ENCODE results near the gene TMEM239. TPM values are rescaled to one million over a fixed set of nuclear protein-coding genes. Genes with fewer than 3 reads are reported as not detected.

Gene TMEM239
- total RNA-seq, 2 donors from 2014 or later, result not detected

- intact Hi-C loops (cut with DNase I), result no loop called here
- 5 to 17% methylated on average over 11 to 29 of the region's 33 CpGs for WGBS, 2 donors
- peak; percentile 45 to 50 (median 50) for DNase-seq
Measured at GRCh38 chr20:2840967-2841531, 24.9 kb downstream of the TMEM239 start.

GRCh38 chr20:2845607-2846006, 29.4 kb downstream of the TMEM239 start:
- no peak for DNase-seq
- no peak for ATAC-seq
- TF ChIP-seq POLR2A (IDR thresholded peaks at IDR 0.05), result no peak
- TF ChIP-seq, protein P1, sequence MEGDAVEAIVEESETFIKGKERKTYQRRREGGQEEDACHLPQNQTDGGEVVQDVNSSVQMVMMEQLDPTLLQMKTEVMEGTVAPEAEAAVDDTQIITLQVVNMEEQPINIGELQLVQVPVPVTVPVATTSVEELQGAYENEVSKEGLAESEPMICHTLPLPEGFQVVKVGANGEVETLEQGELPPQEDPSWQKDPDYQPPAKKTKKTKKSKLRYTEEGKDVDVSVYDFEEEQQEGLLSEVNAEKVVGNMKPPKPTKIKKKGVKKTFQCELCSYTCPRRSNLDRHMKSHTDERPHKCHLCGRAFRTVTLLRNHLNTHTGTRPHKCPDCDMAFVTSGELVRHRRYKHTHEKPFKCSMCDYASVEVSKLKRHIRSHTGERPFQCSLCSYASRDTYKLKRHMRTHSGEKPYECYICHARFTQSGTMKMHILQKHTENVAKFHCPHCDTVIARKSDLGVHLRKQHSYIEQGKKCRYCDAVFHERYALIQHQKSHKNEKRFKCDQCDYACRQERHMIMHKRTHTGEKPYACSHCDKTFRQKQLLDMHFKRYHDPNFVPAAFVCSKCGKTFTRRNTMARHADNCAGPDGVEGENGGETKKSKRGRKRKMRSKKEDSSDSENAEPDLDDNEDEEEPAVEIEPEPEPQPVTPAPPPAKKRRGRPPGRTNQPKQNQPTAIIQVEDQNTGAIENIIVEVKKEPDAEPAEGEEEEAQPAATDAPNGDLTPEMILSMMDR (IDR thresholded peaks at IDR 0.05), result no peak
- Histone ChIP-seq H3K4me1 (peaks cover 7% of the 10 kb centered on the region), H3K27me3 (no peaks in the 10 kb centered on the region), H3K4me3 (no peak overlapping the region), H3K9me3 (no peaks in the 10 kb centered on the region), H3K27ac (no peak overlapping the region), H3K36me3 (replicated peaks in 1 of 2; ENCODE audit: insufficient read depth in 1 of 2, low read depth in 2 of 2) (no peaks in the 10 kb centered on the region)
- WGBS, 2 donors, result 85% methylated on average over 2 of the region's 2 CpGs
- intact Hi-C loops (cut with DNase I), result no loop called here

More at GRCh38 chr20:2840967-2841531, 24.9 kb downstream of the TMEM239 start:
- no peak for TF ChIP-seq POLR2A (IDR thresholded peaks at IDR 0.05)
- TF ChIP-seq, protein P1 (IDR thresholded peaks at IDR 0.05), result no peak
- Histone ChIP-seq H3K4me1 (peaks cover 21% of the 10 kb centered on the region), H3K9me3 (no peaks in the 10 kb centered on the region), H3K4me3 (peak overlapping the region; percentile 92 to 97), H3K27me3 (no peaks in the 10 kb centered on the region), H3K27ac (peak overlapping the region; percentile 45 to 93 (median 87)), H3K36me3 (replicated peaks in 1 of 2; ENCODE audit: insufficient read depth in 1 of 2, low read depth in 2 of 2) (no peaks in the 10 kb centered on the region)
- ATAC-seq, result peak; percentile 30

- Histone ChIP-seq H3K4me3 (no peak overlapping the region), H3K4me1 (peaks cover 3% of the 10 kb centered on the region), H3K36me3 (replicated peaks in 1 of 2; ENCODE audit: insufficient read depth in 1 of 2, low read depth in 2 of 2) (no peaks in the 10 kb centered on the region), H3K9me3 (no peaks in the 10 kb centered on the region), H3K27ac (no peak overlapping the region), H3K27me3 (no peaks in the 10 kb centered on the region)
- TF ChIP-seq, protein P1 (IDR thresholded peaks at IDR 0.05), result no peak
- TF ChIP-seq POLR2A (IDR thresholded peaks at IDR 0.05), result no peak
- ATAC-seq, result no peak
- intact Hi-C loops (cut with DNase I), result no loop called here
- 84 to 90% methylated on average over 5 of the region's 5 CpGs for WGBS, 2 donors
- DNase-seq, result no peak
Measured at GRCh38 chr20:2846698-2847097, 30.5 kb downstream of the TMEM239 start.

DNA sequence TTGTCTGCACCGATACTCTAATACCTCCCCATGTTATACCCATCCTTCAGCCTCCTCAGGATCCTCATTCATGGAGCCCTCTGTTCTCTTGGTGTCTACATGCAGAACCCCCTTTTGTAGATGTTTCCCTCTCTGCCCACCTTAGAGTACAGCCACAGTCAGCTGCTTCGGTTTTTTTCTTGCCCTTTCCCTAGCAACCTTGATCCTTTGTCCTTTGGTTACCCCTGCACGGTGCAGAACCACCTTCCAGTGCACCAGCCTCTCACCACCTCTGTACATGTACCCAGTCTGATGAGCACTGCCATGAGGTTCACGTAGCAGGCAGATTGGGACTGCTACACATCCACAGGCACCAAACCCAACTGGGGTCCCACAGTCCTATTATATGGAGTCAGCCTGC, 31.6 kb downstream of the TMEM239 start:
- 87% methylated on average over 4 of the region's 4 CpGs for WGBS, 2 donors
- H3K4me1 ChIP-seq, result no peaks in the 10 kb centered on the region
- no peak overlapping the region for H3K4me3 ChIP-seq
- intact Hi-C loops (cut with DNase I), result no loop called here
- ATAC-seq (no peak), DNase-seq (no peak)
- no peak overlapping the region for H3K27ac ChIP-seq
- H3K27me3 ChIP-seq, result no peaks in the 10 kb centered on the region
- H3K9me3 ChIP-seq, result no peaks in the 10 kb centered on the region
- H3K36me3 ChIP-seq (replicated peaks in 1 of 2; ENCODE audit: insufficient read depth in 1 of 2, low read depth in 2 of 2), result no peaks in the 10 kb centered on the region
- TF ChIP-seq POLR2A (IDR thresholded peaks at IDR 0.05), result no peak
- TF ChIP-seq, protein P1 (IDR thresholded peaks at IDR 0.05), result no peak

GRCh38 chr20:2849529-2849928, 33.4 kb downstream of the TMEM239 start:
- ATAC-seq (no peak), DNase-seq (no peak)
- 87 to 89% methylated on average over 3 to 4 of the region's 4 CpGs for WGBS, 2 donors
- TF ChIP-seq, protein P1 (IDR thresholded peaks at IDR 0.05), result no peak
- no peak for TF ChIP-seq POLR2A (IDR thresholded peaks at IDR 0.05)
- no peaks in the 10 kb centered on the region for H3K9me3 ChIP-seq
- intact Hi-C loops (cut with DNase I), result no loop called here
- H3K27ac ChIP-seq, result no peak overlapping the region
- H3K36me3 ChIP-seq (replicated peaks in 1 of 2; ENCODE audit: insufficient read depth in 1 of 2, low read depth in 2 of 2), result no peaks in the 10 kb centered on the region
- no peaks in the 10 kb centered on the region for H3K27me3 ChIP-seq
- no peak overlapping the region for H3K4me3 ChIP-seq
- H3K4me1 ChIP-seq, result no peaks in the 10 kb centered on the region
